Hepatocyte (in vitro differentiated cells): ENCODE measurements around the gene MINDY4. TPM values are rescaled to one million over a fixed set of nuclear protein-coding genes. Genes with fewer than 3 reads are reported as not detected.
A peak's percentile ranks its signal among the peaks of the same experiment; 100 is the strongest.

Experiments used
- DNase-seq: peaks from one replicate; pipeline ENCODE4 v3.0.0-alpha.2; 2016; ENCODE audit warnings: low spot score
- H2AFZ ChIP-seq: fragments of 200-600 bp; sonication (generic); 2 replicates; pipeline ENCODE4 v1.6.0; 2016; ENCODE audit warnings: antibody characterized with exemption, mild to moderate bottlenecking
- H3K27ac ChIP-seq: fragments of 200-600 bp; sonication (generic); 2 replicates; pipeline ENCODE4 v1.5.1; 2016; ENCODE audit warnings: mild to moderate bottlenecking
- H3K27me3 ChIP-seq: fragments of 200-600 bp; sonication (generic); 2 replicates; pipeline ENCODE4 v1.6.1; 2016
- H3K36me3 ChIP-seq: fragments of 200-600 bp; sonication (generic); replicated peaks from 2 replicates; pipeline ENCODE4 v1.5.1; 2016; ENCODE audit warnings: low read depth; ENCODE audit not compliant: insufficient read depth
- H3K4me1 ChIP-seq: fragments of 200-600 bp; sonication (generic); 2 replicates; pipeline ENCODE4 v1.5.1; 2016; ENCODE audit warnings: mild to moderate bottlenecking, moderate library complexity; ENCODE audit not compliant: insufficient read depth
- H3K4me2 ChIP-seq: fragments of 200-600 bp; sonication (generic); 2 replicates; pipeline ENCODE4 v1.6.0; 2016
- H3K4me3 ChIP-seq: fragments of 200-600 bp; sonication (generic); 2 replicates; pipeline ENCODE4 v1.5.1; 2016; ENCODE audit warnings: mild to moderate bottlenecking
- H3K79me2 ChIP-seq: fragments of 200-600 bp; sonication (generic); 2 replicates; pipeline ENCODE4 v1.6.0; 2017; ENCODE audit warnings: mild to moderate bottlenecking
- H3K9me2 ChIP-seq: fragments of 200-600 bp; sonication (generic); replicated peaks from 2 replicates; pipeline ENCODE4 v1.6.0; 2017; ENCODE audit warnings: mild to moderate bottlenecking; ENCODE audit not compliant: insufficient read depth
- H3K9me3 ChIP-seq: fragments of 200-600 bp; sonication (generic); 2 replicates; pipeline ENCODE4 v1.5.1; 2016; ENCODE audit warnings: low read depth, mild to moderate bottlenecking
- H4K20me1 ChIP-seq: fragments of 200-600 bp; sonication (generic); 2 replicates; pipeline ENCODE4 v1.6.0; 2016; ENCODE audit warnings: mild to moderate bottlenecking; ENCODE audit not compliant: insufficient read depth, poor library complexity, severe bottlenecking
- EZH2 ChIP-seq: fragments of 200-600 bp; sonication (generic); IDR thresholded peaks from 2 replicates; pipeline ENCODE4 v1.6.1; 2016; ENCODE audit warnings: antibody characterized with exemption, mild to moderate bottlenecking, borderline replicate concordance
- EZH2phosphoT487 ChIP-seq: fragments of 200-600 bp; sonication (generic); IDR thresholded peaks from one replicate; pipeline ENCODE4 v1.6.1; 2018; ENCODE audit warnings: antibody characterized with exemption, mild to moderate bottlenecking, low read depth, moderate library complexity; ENCODE audit not compliant: unreplicated experiment, severe bottlenecking
- WGBS: methylation state at CpG from one replicate; pipeline ENCODE4 v1.1.6; 2016; ENCODE audit warnings: low lambda C conversion rate; ENCODE audit errors: missing lambda C conversion rate; 5-methylcytosine and 5-hydroxymethylcytosine counted together
- polyA plus RNA-seq: library from polyadenylated mRNA; unstranded; fragments of >200 nt; fragmentation: Nextera tagmentation; extraction: Ambion mirVana; gene quantifications from 2 replicates; pipeline ENCODE4 v1.2.1, GENCODE V29; 2016
- total RNA-seq: library from RNA; depleted of rRNA; stranded (reverse); fragments of >200 nt; gene quantifications from 2 replicates; pipeline ENCODE4 v1.2.3, GENCODE V29; 2014
- TF ChIP-seq, protein P1 (sequence below): fragments of 200-600 bp; sonication (generic); IDR thresholded peaks from 2 replicates; pipeline ENCODE4 v1.5.1; 2016; ENCODE audit warnings: antibody characterized with exemption, mild to moderate bottlenecking; ENCODE audit not compliant: poor library complexity

MINDY4 gene
- total and polyA plus RNA-seq, 2 experiments from 2014 or later: 4.4 to 6.3 TPM

DNA sequence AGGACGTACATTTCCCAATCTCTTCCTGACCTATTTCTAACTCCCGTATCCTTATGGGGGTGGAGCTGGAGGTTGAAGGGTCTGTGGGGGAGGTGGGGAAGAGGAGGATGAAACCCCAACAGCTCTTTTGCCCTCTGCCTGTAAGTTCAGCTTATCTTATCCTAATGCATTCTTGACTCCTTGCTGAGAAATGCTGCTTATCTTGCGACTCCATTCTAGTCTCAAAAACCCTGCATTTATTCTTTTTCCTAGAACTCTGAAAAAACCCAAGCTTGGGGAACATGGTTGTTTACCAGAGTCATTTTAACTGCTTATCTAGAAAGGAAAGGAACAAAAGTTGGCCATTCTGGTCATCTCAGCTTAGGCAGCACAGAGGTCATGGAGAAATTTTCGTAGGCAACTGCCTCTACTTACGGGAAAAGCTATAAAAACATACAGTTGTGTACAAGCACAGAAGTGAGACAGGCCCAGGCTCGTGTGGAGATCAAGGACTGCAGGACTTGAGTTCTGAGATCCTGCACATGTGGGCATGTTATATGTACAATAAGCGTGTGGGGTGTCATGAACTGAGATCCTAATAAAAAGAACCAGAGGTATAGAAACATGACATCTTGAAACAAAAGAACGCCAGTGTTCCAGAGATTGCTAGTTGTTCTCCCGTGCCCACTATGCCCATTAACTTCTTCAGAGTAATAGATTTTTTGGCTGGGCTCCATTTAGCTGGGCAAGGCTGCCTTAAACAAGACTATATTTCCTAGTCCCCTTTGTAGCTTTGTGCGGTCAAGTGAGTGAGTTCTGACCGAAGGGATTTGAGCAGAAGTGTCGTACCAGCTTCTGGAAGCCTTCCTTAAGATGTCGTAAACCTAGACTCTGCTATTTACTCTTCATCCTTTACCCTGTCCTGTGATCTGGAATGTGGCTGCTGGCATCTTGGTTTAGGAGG lies 9.7 kb upstream of the MINDY4 start:
- H3K4me1 ChIP-seq: peaks cover 15% of the 10 kb centered on the region
- DNase-seq: no peak

DNA sequence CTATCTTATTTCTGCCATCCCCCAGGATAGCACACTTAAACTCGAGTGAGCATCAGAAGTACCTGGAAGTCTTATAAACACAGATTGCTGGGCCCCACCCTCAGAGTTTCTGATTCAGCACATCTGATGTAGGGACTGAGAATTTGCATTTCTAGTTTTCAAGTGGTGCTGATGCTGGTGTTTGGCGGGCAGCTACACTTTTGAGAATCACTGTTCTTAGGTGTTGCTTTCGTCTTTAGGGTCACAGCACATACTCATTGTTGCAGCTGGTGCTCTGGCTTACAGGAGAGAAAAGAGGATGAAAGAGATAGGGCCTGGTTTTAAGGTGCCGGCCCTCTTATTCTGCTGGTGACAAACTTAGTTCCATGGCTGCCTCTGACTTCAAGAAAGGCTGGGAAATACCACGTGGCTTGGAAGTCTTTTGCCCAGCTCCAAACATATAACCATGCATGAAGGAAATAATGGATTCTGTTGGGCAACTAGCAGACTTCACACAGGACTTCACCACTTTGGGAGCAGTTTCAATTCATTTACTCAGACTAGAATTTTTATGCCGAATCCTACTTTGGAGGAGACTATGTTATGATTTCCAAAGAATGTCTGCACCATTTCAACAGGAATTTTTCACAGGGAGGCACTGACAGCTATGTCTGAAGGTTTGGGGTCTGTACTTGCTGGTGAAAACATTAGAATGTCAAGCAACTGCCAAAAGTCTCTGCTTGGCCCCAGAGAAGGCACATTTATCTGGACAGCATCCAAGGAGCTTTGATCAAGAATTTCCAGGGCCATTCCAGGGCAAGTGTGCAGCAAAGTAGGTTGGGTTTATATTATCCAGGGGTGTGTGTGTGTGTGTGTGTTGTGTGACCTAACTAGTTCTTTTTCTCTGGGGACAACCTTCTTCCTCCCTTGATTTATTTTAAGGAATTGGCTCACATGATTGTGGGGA lies 6.9 kb upstream of the MINDY4 start:
- H3K9me2 ChIP-seq: no peaks in the 10 kb centered on the region
- no peak overlapping the region for H3K4me2 ChIP-seq
- no peaks in the 10 kb centered on the region for H3K79me2 ChIP-seq
- DNase-seq: peak; percentile 55
- no peaks in the 10 kb centered on the region for H3K36me3 ChIP-seq
- WGBS: 76% methylated on average over 6 of the region's 6 CpGs
- H3K4me3 ChIP-seq: no peak overlapping the region
- no peaks in the 10 kb centered on the region for H4K20me1 ChIP-seq
- H3K27ac ChIP-seq: peak overlapping the region; percentile 32
- no peaks in the 10 kb centered on the region for H3K27me3 ChIP-seq
- no peak overlapping the region for H2AFZ ChIP-seq
- H3K4me1 ChIP-seq: peaks cover 15% of the 10 kb centered on the region
- H3K9me3 ChIP-seq: no peaks in the 10 kb centered on the region
- TF ChIP-seq EZH2 (no peak), EZH2phosphoT487 (no peak)
- TF ChIP-seq, protein P1, sequence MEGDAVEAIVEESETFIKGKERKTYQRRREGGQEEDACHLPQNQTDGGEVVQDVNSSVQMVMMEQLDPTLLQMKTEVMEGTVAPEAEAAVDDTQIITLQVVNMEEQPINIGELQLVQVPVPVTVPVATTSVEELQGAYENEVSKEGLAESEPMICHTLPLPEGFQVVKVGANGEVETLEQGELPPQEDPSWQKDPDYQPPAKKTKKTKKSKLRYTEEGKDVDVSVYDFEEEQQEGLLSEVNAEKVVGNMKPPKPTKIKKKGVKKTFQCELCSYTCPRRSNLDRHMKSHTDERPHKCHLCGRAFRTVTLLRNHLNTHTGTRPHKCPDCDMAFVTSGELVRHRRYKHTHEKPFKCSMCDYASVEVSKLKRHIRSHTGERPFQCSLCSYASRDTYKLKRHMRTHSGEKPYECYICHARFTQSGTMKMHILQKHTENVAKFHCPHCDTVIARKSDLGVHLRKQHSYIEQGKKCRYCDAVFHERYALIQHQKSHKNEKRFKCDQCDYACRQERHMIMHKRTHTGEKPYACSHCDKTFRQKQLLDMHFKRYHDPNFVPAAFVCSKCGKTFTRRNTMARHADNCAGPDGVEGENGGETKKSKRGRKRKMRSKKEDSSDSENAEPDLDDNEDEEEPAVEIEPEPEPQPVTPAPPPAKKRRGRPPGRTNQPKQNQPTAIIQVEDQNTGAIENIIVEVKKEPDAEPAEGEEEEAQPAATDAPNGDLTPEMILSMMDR: no peak

More for the DNA sequence above, 9.7 kb upstream of the MINDY4 start:
- WGBS: 44% methylated on average over 13 of the region's 13 CpGs
- Histone ChIP-seq H3K27ac (peak overlapping the region; percentile 71), H3K36me3 (no peaks in the 10 kb centered on the region), H3K9me3 (no peaks in the 10 kb centered on the region), H4K20me1 (no peaks in the 10 kb centered on the region), H3K4me2 (peak overlapping the region; percentile 11), H3K4me3 (no peak overlapping the region), H3K9me2 (no peaks in the 10 kb centered on the region), H3K27me3 (no peaks in the 10 kb centered on the region), H3K79me2 (no peaks in the 10 kb centered on the region), H2AFZ (no peak overlapping the region)
- TF ChIP-seq EZH2phosphoT487: no peak
- TF ChIP-seq, protein P1: no peak

DNA sequence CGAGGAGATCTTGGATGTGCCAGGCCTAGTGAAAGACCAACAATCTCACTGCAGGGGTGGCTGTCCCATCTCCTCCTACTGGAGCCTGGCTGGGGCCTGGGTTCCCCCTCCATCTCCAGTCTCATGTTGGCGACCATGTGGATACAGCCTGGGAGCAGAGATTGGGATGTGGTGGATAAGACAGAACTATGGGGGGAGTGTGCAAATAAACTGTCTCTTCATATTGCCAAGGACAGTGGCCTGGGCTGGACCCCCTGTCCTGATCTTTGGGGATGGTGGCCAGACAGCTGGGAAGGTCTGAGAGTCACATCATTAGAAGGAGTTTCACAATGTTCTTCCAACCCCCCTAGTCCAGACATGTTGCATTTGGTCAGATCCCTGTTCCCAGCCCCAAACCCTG lies 5.8 kb upstream of the MINDY4 start:
- H3K27ac ChIP-seq: no peak overlapping the region
- no peaks in the 10 kb centered on the region for H3K79me2 ChIP-seq

More for the DNA sequence above, 5.8 kb upstream of the MINDY4 start:
- 91% methylated on average over 2 of the region's 2 CpGs for WGBS
- no peak for DNase-seq
- Histone ChIP-seq H2AFZ (no peak overlapping the region), H3K9me3 (no peaks in the 10 kb centered on the region), H3K4me1 (peaks cover 15% of the 10 kb centered on the region), H3K36me3 (no peaks in the 10 kb centered on the region), H3K4me2 (no peak overlapping the region), H3K9me2 (no peaks in the 10 kb centered on the region), H3K4me3 (no peak overlapping the region), H4K20me1 (no peaks in the 10 kb centered on the region), H3K27me3 (no peaks in the 10 kb centered on the region)
- TF ChIP-seq, protein P1: no peak
- no peak for TF ChIP-seq EZH2
